Vagina (tissue), 2 donors: ENCODE measurements around the gene MTX3.

Source experiments
- CTCF ChIP-seq, 3 experiments: fragments of 450-650 bp in 2 of 3; fragments of 200-600 bp in 1 of 3; sonication (generic) in 1 of 3; IDR thresholded peaks; one replicate each; pipeline ENCODE4 v1.5.1; 2017 to 2019; ENCODE audit warnings: antibody characterized with exemption in 3 of 3, mild to moderate bottlenecking in 2 of 3, moderate library complexity in 2 of 3
- POLR2AphosphoS5 ChIP-seq, 2 donors: sonication (generic); formaldehyde crosslinking; IDR thresholded peaks; one replicate each; pipeline ENCODE4 v1.9.0; 2017; ENCODE audit warnings: antibody characterized with exemption in 2 of 2, mild to moderate bottlenecking in 2 of 2, low read depth in 1 of 2; ENCODE audit not compliant: insufficient read depth in 1 of 2

GRCh38 chr5:79985288-79985687, 5.8 kb downstream of the MTX3 start:
- TF ChIP-seq CTCF (IDR thresholded peaks at IDR 0.05) (no peak), POLR2AphosphoS5 (IDR thresholded peaks at IDR 0.05; ENCODE audit: insufficient read depth in 1 of 2, low read depth in 1 of 2) (no peak)
